ENCODE data around the gene PARD3.

The PARD3 gene

DNA sequence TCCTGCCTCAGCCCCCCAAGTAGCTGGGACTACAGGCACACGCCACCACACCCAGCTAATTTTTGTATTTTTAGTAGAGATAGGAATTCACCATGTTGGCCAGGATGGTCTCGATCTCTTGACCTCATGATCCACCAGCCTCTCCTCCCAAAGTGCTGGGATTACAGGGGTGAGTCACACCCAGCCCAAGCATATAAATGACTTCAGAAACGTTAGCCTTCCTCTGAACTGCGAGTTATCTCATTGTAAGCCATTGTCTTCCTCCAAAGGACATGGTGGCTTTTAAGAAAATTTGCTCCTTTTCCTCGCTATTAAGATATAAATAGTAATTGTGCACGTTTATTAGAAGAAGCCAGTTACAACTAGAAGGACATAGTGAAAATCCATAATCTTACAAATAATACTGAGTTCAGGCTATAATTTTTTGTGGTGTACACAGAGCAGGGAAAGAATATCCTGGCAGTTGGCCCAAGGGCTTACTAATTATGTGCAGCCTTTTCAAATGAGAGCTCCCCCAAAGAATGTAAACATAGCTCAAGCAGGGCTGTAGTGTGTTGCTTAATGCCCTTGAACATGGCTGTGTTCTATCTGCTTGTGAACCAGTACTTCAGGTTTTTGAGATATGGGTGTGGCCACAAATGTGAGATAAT lies 495.8 kb downstream of the PARD3 start:
- DNase-seq, result no peak

DNA sequence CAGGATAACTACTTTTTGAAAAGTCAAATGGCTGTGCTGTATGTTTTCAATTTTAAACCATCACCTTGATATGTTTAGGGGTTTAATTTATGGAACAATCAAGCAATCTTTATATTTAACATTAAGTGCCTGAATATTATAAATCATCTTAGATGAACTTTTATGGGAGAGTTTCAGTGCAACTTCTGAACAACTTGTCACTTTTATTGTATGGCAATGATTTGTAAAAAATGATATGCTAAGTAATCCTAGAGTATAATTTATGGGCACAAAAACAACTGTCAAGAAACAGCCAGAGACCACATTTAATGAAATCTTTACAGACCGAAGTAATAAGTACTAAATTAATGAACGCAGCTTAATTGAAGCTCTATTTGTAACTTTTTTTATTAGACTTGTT lies 498.9 kb downstream of the PARD3 start:
- DNase-seq, result no peak

DNA sequence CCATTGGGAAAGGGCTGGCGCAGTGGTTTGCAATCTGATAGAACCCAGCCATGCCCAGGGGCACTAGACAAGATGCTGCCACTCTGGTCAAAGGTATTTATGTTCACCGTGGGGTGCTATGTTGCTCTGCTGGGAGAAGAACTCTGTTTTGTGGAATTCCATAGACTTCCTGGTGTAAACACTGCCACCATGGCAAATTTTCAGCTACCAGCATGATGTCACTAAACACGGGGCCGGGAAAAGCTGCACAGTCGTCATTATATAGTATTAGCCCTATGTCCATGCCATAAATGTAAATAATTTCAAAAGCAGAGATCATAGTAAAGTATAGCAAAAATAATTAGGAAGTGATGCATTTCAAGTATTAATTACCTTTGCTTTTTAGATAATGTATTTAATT lies 500.6 kb downstream of the PARD3 start:
- no peak for DNase-seq

DNA sequence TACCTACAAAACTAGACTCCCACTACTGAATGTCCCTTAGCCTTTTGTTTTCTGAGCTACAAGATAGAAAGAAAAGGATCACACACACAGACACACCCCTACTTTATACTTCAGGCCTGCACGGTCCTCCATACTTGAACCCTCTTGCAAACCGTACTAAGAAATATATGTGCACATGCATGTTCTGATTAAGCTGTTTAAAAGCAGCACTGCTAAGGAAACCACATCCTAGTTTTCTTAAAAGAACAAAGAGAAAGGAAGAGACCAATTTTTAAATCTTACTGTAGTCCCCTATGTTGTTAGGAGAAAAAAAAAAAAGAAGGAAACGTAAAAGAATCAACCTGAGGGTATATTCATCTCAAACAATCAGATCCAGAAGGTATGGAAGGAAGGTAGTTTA lies 501.2 kb downstream of the PARD3 start:
- DNase-seq, result no peak

DNA sequence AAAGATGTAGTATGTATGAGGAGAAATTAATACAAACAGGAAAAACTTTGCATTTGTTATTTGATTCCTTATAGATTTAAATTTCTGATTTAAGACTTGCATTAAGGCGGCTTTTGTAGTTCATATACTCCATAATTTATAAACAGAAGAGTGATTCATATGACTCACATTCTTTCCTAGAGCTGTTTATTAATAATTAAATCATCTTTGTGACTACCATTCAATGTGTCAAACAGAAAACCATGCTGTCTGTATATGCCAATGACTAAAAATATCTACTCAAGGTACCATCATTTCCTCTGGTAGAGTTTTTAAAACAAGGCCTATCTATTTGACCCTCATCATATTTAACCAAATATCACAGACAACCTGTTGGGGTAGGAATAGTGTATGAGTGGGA lies 501.7 kb downstream of the PARD3 start:
- DNase-seq, result no peak

DNA sequence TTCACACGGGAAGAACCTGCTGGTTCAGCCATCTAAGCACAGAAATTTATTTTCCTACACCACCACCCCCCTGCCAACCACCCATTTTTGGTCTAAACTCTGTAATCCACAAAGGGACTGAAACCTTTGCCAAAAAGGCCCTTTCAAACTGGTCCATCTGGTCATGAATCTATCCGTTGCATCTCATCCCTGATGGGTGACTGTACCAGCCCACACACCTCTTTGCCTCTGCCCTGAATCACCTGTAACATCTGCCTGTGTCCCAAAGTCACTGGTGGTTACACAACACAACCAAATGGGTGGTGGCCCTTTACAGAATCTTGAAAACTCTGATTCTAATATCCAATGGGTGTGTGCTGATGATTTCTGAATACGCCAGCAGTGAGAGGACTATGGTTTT lies 503.4 kb downstream of the PARD3 start:
- no peak for DNase-seq

DNA sequence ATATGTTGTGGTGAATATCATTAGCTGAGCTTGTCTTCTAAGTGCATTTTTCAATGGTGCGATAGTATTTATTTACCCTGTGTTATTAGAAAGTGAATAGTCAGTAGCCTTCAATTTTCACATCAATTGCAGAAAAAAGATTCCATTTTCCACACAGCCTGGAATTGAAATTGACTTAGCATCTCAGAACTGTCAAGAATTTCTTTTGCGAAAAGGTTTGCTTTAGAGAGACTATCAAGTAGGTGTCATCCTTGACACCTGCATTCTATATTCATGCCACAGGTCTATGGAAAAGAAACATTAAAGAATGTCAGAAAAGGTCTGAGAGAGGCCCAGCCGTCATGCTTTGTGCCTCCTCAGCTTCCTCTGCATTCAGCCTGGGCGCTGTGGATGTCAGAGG lies 504.9 kb downstream of the PARD3 start:
- no peak for DNase-seq

DNA sequence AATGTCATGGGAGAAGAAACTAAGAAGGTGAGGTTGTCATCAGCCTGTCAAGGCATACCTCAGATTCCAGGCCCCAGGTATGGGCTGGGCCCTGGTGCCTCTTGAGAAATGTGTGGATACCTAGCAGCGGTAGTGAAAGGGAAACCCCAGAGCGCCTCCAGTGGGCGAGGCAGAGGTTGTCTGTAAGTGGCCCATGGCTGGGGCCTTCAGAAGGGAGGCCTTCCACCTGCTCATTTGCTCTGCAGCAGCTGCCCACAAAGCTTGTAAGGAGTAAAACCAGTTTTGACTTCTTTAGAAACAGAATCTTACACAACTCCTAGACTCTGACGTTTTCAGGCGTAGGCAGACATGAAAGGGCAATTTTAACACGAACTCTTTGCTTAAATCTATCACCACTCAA lies 509.9 kb downstream of the PARD3 start:
- no peak for DNase-seq

DNA sequence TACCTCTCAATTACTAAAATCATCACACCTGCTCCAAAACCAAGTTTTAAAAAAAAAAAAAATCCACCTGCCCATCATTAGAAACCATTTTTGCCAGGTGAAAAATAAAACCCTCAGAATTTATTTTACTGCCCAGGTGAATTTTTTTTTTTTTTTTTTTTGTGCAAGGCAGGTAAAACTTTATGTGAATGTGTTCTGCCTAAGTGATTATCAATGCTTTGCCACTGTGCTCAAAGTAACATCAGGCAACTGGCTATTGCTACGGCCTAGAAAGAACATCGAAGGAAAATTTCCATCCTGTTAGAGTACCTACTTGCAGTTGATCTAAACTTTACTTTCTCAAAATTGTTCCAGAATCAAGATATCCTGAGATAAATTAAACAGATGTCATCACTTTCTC lies 512.1 kb downstream of the PARD3 start:
- no peak for DNase-seq

DNA sequence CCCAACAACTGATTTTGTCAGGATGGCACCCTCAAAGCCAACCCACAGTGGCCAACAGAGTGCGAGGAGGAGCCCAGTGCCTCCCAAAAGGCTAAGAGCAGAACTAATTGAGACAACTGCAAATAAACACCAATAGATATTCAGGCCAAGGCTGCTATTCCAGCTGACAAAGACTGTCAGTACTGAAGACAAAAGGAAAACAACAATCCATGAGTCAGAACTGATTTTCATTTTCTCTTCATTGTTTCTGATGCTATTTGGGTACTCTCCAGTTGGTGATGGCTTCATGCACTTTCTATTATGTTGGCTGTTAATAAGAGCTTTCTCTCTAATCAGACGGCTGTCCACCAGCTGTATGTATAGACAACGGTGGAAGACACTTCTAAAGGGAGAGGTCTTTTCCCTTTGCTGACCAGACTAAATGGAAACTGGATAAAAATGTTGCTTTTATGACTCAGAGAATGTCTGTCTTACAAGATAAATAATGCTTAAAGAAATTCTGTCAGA lies 515.9 kb downstream of the PARD3 start:
- DNase-seq, result no peak

DNA sequence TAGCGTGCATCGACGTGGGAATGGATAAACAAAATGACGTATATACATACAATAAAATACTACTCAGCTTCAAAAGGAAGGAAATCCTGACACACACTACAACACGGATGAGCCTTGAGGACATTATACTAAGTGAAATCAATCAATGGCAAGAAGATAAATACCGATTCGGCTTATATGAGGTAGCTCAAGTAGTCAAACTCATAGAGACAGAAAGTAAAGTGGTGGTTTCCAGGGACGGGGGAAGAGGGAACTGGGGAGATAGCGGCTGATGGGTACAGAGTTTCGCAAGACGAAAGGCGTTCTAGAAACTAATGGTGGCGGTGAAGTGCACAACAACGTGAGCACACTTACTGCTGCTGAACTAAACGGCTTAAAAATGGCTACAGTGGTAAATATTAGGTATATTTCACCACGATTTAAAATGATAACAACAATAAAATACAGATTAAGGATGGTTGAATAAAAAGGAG lies 516.7 kb downstream of the PARD3 start:
- DNase-seq, result no peak

DNA sequence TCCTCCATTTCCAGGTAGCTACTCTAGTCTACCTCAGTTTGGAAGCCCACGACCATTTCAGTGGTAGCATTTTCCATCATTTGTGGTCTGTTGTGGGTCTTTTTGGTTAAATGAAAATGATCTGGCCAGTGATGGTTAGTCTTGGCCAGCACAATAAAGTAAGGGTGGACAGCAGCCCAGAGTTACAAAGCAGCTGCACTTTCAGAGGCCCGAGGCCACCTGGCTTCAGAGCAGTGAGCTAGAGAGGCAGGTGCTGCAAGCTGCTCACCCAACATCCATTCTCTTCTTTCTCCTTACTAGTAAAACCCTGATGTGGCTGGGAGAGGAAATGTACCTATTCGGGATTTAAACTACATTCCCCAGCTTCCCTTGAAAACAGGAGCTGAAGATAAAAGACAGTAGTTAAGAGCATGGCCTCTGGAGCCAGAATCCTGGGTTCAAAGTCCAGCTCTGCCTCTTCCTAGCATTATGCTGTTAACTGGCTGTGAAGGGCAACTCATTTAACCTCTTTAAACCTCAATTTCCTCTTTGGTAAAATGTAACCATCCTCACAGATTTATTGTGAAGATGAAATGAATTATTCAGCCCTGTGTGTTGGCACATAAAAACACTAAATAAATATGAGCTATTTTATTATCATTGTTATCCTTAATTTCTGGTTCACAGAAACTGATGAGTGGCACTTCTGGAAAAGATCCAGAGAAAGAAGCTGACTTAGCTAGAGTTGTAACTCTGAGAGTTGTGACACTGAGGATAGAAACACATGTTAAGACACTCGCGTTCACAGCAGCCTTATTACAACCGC lies 517.4 kb downstream of the PARD3 start:
- no peak for DNase-seq

DNA sequence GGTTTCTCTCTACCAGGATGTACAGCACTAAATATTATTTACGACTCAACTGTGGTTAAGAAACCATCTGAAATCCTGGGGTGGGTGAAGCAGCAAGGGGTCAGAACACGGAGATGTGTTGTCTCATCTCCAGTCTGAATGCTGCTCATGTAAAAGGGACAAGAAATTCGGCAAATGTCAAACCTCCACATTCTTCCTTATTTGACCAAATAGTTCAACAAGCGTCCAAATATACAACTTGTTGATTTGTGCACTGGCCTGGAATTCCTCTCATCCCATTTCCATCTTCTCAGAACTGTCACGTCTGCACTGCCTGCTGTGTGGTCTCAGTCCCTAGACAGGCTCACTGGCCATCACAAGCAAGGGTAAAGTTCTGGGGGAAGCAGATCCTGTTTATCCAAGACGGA lies 520.0 kb downstream of the PARD3 start:
- DNase-seq, result no peak

DNA sequence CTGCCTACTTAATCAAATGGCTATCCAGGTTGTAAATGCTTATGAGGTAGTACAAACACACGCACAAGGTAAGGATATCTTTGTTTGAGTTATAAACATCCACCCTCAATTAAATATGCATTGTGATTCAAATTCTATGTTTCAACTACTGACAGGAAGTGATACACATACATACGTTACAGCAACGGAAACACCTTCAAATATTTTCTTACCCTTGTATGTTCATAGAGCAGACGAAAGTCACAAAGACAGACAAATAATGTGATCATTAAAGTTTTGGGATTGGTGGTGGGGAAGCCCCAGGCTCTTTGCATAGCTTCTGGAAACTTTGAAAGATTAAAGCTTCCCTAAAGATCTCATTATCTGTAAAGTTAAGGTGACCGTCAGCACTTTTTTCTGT lies 521.0 kb downstream of the PARD3 start:
- DNase-seq, result no peak

DNA sequence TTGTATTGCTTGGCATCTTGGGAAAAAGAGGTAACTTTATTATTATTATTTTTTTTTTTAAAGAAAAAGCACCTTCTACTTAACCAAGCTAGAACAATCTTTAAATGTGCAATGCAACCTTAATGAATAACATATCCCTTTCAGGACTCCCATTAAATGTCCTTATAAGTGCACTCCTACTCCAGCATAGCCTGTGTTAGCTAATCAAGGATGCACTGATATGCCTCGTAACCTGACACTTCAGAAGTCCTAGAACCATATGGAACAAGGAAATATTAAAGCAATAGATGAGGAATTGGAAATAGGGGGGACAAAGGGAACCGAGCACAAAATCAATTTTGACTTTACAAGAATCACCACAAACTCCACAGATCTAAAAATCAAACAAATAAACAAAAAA lies 522.4 kb downstream of the PARD3 start:
- no peak for DNase-seq

DNA sequence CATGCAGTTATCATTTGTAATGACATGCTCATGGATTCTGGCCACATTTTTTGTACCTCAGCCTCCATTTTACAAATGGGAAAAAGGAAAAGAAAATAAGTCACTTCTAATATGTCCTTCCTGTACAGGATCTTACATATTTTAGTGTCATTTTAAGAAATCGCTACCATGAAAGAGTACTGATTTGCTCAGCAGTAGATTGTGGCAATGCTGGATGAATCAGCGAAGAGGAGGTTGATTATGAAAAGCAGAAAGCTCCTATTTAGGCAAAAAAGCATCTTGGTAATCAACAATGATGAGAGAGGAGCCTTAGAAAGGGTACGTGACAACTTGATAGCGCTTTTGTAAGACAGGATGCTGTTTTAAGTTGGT lies 522.9 kb downstream of the PARD3 start:
- DNase-seq, result no peak

DNA sequence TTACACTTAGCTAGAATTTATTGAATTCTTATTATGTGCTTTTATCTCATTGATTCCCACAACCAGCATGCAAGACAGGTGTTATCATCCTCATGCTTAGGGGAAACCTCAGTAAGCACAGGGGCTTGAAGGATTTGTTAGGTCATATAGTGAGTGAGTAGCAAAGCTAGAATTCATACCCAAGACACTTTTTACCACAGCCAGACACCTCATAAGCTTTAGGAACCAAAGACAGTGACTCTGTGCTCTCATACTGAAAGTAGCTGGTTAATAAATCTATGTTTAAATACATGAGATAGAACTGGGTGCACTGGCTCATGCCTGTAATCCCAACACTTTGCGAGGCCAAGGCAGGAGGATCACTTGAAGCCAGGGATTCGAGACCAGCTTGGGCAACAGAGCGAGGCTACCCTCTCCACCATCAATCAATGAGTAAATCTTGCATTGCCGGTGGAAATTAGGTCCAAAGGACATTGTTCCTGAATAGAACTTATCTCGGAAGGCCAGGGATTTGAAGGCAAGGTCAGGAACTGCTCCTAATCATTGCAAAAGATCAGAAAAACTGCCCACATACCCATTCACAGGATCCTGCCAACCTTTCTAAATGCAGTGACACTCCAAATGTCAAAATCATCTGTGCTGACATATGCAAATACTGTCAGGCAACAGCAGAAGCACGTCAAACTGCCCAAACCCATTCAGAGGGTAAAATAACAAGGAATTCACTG lies 523.5 kb downstream of the PARD3 start:
- no peak for DNase-seq

DNA sequence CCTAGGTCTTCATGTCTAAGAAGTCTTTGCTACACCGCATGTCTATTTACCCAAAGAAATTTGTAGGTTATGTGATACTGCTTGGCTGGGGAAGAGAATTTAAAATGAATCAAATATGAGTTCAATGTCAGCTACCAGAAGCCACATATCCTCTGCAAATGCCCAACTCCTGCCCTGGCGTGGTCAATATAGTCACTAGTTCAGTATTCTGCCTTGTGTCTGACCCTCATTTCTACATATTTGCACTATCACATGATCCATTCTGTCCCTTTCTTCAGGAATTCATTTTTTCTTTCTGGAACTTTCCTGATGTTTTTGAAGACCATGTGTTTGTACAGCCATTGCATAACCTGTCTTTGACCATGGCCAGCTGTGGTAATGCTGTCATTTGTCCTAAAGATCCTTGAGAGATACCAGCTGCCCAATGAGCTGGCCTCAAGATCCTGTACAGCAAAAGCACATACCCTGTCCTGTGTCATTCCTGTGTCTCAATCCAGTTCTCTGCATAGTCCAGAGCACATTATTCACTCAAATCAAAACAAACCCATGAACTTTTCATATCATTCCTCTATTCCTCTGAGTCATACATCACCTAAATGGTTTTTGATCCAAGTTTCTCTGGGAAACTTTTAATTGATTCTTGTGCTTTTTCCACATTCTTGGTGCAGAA lies 524.5 kb downstream of the PARD3 start:
- DNase-seq, result no peak

DNA sequence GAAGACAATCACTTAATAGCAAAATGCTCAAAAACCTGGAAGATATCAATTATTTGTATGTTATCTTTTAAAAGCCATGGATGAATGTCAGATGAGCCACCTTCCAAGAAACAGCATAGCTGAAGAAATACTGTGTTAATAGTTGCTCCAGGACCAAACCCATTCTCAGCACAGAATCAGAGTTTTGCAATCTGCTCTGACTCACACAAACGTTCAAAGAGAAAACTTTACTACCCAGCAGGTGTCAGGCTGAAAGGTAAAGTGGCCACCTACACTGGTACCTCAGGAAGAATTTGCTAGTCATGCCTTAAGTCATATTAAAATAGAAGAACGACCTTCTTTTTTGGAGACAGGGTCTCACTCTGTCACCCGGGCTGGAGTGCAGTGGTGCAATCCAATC lies 526.5 kb downstream of the PARD3 start:
- DNase-seq, result no peak

DNA sequence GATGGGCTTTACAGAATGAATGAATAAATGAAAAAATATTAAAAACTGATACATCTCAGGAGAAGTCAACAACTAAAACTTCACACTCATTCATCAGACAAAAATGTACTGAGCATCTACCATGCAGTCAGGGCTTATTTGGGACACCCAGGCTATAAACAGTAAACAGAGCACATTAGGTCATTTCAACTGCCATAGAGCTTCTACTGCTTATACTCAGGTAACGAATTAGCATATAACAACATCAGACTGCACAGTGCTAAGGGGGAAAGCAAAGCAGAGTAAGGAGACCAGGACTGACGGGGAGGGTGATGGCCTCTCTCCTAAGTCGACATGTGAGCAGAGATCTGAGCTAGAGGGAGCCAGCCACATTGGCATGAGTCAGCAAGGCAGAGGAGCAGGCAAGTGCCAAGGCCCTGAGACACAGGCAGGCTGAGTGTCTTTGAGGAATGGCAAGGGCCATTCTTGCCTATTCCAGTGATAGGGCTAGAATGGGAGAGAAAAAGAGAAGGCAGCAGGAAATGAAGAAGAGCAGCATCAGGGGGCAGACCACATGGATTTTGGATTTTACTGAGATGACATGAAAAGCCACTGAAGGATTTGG lies 528.9 kb downstream of the PARD3 start:
- DNase-seq, result no peak

DNA sequence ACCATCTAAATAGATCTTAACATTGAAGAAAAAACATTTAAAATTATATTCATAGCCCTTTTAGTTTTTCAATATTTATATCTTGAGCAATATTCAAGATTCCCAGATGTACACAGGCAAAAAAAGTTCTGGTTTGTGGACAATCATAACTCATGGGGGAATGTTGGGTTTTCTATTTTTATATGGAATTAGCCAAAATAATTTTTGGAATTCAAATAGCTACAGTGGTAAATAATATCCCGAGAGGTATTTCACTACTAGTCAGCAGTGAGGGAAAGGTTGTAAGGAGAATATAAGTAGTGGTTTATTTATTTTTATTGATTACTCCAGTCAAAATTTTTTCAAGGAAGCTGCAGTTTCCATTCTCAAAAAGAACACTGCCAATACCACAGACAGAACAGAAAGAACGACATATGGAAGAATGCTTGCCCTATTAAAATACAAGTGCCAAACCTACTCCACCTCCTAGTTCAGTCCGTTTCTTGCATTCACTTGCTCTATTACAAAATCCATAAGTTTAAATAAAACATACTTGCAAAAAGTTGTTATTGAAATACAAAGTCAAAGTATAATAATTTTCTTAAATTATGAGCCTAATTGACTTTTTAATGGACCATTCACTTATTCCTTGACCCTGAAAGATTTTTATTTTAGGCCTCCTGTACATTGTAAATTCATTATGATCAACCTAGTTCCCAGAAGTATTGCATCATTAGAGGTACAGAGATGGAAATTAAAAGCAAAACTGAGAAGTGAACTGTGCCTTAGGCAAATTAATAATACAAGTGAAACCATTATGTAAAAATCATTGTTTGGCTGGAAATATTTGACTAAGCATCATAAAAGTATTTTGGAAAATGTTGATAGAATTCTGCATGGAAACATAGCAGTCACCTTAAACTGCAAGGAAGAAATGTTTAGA lies 533.2 kb downstream of the PARD3 start:
- DNase-seq, result no peak
